Measurements from ENCODE around the gene TAS2R30.

TAS2R30 gene

GRCh38 chr12:11154400-11154925 is 20.0 kb upstream of the TAS2R30 start:
- TF ChIP-seq, protein P1, sequence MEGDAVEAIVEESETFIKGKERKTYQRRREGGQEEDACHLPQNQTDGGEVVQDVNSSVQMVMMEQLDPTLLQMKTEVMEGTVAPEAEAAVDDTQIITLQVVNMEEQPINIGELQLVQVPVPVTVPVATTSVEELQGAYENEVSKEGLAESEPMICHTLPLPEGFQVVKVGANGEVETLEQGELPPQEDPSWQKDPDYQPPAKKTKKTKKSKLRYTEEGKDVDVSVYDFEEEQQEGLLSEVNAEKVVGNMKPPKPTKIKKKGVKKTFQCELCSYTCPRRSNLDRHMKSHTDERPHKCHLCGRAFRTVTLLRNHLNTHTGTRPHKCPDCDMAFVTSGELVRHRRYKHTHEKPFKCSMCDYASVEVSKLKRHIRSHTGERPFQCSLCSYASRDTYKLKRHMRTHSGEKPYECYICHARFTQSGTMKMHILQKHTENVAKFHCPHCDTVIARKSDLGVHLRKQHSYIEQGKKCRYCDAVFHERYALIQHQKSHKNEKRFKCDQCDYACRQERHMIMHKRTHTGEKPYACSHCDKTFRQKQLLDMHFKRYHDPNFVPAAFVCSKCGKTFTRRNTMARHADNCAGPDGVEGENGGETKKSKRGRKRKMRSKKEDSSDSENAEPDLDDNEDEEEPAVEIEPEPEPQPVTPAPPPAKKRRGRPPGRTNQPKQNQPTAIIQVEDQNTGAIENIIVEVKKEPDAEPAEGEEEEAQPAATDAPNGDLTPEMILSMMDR (IDR thresholded peaks at IDR 0.05; ENCODE audit: insufficient read depth, low read depth, low read length, missing control alignments) = no peak
- H3K4me3 ChIP-seq (ENCODE audit: low read depth, low read length) = no peak overlapping the region
- no peak for DNase-seq (ENCODE audit: low read depth)

DNA sequence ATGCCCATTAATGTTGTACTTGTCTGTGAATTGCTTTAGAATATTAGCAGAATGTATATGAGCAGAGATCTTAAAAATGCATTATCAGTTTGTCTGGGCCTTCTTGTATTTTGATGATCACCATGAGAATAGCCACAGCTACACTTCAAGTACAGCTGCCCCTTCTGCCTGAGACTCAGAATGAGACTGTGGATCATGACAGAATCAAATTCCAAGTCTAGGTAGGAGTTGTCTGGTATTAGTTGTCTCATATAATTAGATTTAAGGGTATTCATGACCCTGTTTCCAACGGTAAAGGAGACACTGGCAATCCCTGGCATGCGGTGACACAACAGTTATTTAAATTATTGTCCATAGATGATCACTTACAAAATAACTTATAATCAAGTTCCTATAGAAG is 18.3 kb upstream of the TAS2R30 start:
- no peak for DNase-seq (ENCODE audit: low read depth)
- H3K4me3 ChIP-seq (ENCODE audit: low read depth, low read length) = no peak overlapping the region
- TF ChIP-seq, protein P1 (IDR thresholded peaks at IDR 0.05; ENCODE audit: insufficient read depth, low read depth, low read length, missing control alignments) = no peak

GRCh38 chr12:11150832-11151231 is 16.4 kb upstream of the TAS2R30 start:
- no peak overlapping the region for H3K4me3 ChIP-seq (ENCODE audit: low read depth, low read length)
- TF ChIP-seq, protein P1 (IDR thresholded peaks at IDR 0.05; ENCODE audit: insufficient read depth, low read depth, low read length, missing control alignments) = no peak
- DNase-seq (ENCODE audit: low read depth) = peak; percentile 27

GRCh38 chr12:11147420-11147819 is 13.0 kb upstream of the TAS2R30 start:
- no peak for DNase-seq (ENCODE audit: low read depth)
- TF ChIP-seq, protein P1 (IDR thresholded peaks at IDR 0.05; ENCODE audit: insufficient read depth, low read depth, low read length, missing control alignments) = no peak
- no peak overlapping the region for H3K4me3 ChIP-seq (ENCODE audit: low read depth, low read length)

GRCh38 chr12:11144297-11144696 is 9.9 kb upstream of the TAS2R30 start:
- H3K4me3 ChIP-seq (ENCODE audit: low read depth, low read length) = no peak overlapping the region
- TF ChIP-seq, protein P1 (IDR thresholded peaks at IDR 0.05; ENCODE audit: insufficient read depth, low read depth, low read length, missing control alignments) = no peak
- DNase-seq (ENCODE audit: low read depth) = no peak

- DNase-seq (ENCODE audit: low read depth) = no peak
- TF ChIP-seq, protein P1 (IDR thresholded peaks at IDR 0.05; ENCODE audit: insufficient read depth, low read depth, low read length, missing control alignments) = no peak
Measured at GRCh38 chr12:11143352-11143751, 8.9 kb upstream of the TAS2R30 start.

GRCh38 chr12:11136075-11136474 is 1.6 kb upstream of the TAS2R30 start:
- TF ChIP-seq, protein P1 (IDR thresholded peaks at IDR 0.05; ENCODE audit: insufficient read depth, low read depth, low read length, missing control alignments) = no peak
- peak; percentile 5 for DNase-seq (ENCODE audit: low read depth)

More at GRCh38 chr12:11143352-11143751, 8.9 kb upstream of the TAS2R30 start:
- H3K4me3 ChIP-seq (ENCODE audit: low read depth, low read length) = no peak overlapping the region

More at GRCh38 chr12:11136075-11136474, 1.6 kb upstream of the TAS2R30 start:
- no peak overlapping the region for H3K4me3 ChIP-seq (ENCODE audit: low read depth, low read length)
